Thyroid gland (tissue), 4 donors: ENCODE measurements around the gene ZRANB2.

Source experiments
- CTCF ChIP-seq, 6 experiments: fragments of 200-600 bp in 3 of 6; fragments of 450-650 bp in 3 of 6; sonication (generic) in 3 of 6; IDR thresholded peaks; one replicate each; pipeline ENCODE4 v1.5.1; 2016 to 2019; ENCODE audit warnings: antibody characterized with exemption in 6 of 6, mild to moderate bottlenecking in 2 of 6, inconsistent platforms in 1 of 6, moderate library complexity in 1 of 6
- POLR2A ChIP-seq, 2 donors: fragments of 450-650 bp; IDR thresholded peaks; one replicate each; pipeline ENCODE4 v1.6.1; 2017; ENCODE audit warnings: antibody characterized with exemption in 2 of 2, mild to moderate bottlenecking in 2 of 2, moderate library complexity in 1 of 2

DNA sequence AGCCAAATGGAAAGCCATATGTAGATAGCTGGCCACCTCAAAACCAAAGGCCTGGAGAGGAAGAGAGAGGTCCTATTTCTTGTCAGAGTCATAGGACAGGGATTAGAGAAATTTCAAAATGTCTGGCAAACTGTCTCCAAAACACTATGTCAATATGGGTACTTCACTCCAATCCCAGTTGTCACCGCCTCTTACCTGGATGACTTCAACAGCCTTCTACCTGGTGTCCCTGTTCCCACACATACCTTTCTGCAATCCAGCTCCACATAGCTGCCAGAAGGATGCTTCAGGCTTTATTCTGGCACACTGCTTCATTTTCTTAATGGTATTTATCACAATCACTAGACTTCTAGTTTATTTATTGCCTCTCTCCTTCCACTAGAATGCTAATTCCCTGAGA, 47.7 kb downstream of the ZRANB2 start:
- TF ChIP-seq CTCF (IDR thresholded peaks at IDR 0.05) (no peak), POLR2A (IDR thresholded peaks at IDR 0.05) (no peak)
